Measurements from ENCODE around the gene CAPS.
"Not testable (repeated sequence)": the region's sequence is repeated elsewhere in the genome, so short reads cannot be mapped to it uniquely, and the experiment has no call there.

- TF ChIP-seq EZH2 (IDR thresholded peaks at IDR 0.05; ENCODE audit: borderline replicate concordance, low read depth, low read length, poor library complexity, severe bottlenecking); CTCF (conservative IDR thresholded peaks at IDR 0.05; ENCODE audit: low read depth, low read length): not testable (repeated sequence)
Observed at GRCh38 chr19:5884065-5884811, 29.8 kb upstream of the CAPS start.
